GM12878 (cell line): Measurements from ENCODE around the gene TMEM132D.

Experiments used
- ATF2 ChIP-seq: IDR thresholded peaks from 2 replicates; pipeline ENCODE4 v1.6.1; 2012; ENCODE audit warnings: low read length, inconsistent platforms
- CREB1 ChIP-seq: IDR thresholded peaks from 2 replicates; pipeline ENCODE4 v1.6.1; 2012; ENCODE audit warnings: low read depth, mild to moderate bottlenecking, inconsistent platforms
- POLR2AphosphoS5 ChIP-seq: IDR thresholded peaks from 2 replicates; pipeline ENCODE4 v1.6.1; 2011; ENCODE audit warnings: mild to moderate bottlenecking, low read length, inconsistent platforms
- TARDBP ChIP-seq: IDR thresholded peaks from 2 replicates; pipeline ENCODE4 v1.6.1; 2016; ENCODE audit warnings: borderline replicate concordance
- TF ChIP-seq, protein P1 (sequence below), 3 experiments: IDR thresholded peaks in 2 of 3; conservative IDR thresholded peaks in 1 of 3; 2 replicates each; pipeline ENCODE4 v1.5.1; 2011; ENCODE audit warnings: low read depth in 3 of 3, low read length in 3 of 3, mild to moderate bottlenecking in 3 of 3, control low read depth in 2 of 3, moderate library complexity in 2 of 3, inconsistent platforms in 1 of 3, mixed read lengths in 1 of 3; ENCODE audit not compliant: control insufficient read depth in 2 of 3, insufficient read depth in 1 of 3; ENCODE audit errors: extremely low read depth in 1 of 3

- TF ChIP-seq POLR2AphosphoS5 = no peak
- no peak for TF ChIP-seq CREB1
- no peak for TF ChIP-seq TARDBP
- TF ChIP-seq, protein P1, sequence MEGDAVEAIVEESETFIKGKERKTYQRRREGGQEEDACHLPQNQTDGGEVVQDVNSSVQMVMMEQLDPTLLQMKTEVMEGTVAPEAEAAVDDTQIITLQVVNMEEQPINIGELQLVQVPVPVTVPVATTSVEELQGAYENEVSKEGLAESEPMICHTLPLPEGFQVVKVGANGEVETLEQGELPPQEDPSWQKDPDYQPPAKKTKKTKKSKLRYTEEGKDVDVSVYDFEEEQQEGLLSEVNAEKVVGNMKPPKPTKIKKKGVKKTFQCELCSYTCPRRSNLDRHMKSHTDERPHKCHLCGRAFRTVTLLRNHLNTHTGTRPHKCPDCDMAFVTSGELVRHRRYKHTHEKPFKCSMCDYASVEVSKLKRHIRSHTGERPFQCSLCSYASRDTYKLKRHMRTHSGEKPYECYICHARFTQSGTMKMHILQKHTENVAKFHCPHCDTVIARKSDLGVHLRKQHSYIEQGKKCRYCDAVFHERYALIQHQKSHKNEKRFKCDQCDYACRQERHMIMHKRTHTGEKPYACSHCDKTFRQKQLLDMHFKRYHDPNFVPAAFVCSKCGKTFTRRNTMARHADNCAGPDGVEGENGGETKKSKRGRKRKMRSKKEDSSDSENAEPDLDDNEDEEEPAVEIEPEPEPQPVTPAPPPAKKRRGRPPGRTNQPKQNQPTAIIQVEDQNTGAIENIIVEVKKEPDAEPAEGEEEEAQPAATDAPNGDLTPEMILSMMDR (IDR thresholded peaks at IDR 0.05 in 2 of 3, conservative IDR thresholded peaks at IDR 0.05 in 1 of 3; ENCODE audit: control insufficient read depth in 2 of 3, extremely low read depth in 1 of 3, insufficient read depth in 1 of 3, low read depth in 3 of 3, low read length in 3 of 3) = no peak
- no peak for TF ChIP-seq ATF2
Measured at GRCh38 chr12:129335773-129336172, 568.1 kb downstream of the TMEM132D start.
